Measurements from ENCODE around the gene ENTHD1.

ENTHD1 gene

DNA sequence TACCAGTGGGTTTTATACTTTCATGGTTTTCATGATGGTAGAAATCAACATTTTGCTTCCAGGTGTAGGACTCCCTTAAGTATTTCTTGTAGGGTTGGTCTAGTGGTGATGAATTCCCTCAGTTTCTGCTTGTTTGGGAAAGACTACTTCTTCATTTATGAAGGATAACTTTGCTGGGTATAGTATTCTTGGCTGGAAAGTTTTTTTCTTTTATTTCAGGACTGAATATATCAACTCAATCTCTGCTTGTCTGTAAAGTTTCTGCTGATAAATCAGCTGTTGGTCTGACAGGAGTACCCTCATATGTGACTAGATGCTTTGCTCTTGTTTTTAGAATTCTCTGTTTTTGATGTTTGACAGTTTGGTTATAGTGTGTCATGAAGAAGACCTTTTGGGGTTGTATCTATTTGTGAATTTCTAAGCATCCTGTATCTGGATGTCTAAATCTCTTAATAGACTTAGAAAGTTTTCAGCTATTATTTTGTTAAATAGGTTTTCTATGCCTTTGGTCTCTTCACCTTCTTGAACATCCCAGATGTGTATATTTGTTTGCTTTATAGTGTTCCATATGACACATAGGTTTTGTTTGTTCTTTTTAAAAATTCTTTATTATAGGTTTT lies 95.9 kb downstream of the ENTHD1 start:
- H3K36me3 ChIP-seq (ENCODE audit: control insufficient read depth in 2 of 2, insufficient read depth in 1 of 2, low read length in 2 of 2), result no peaks in the 10 kb centered on the region
- H3K4me1 ChIP-seq (ENCODE audit: control insufficient read depth, insufficient read depth, low read length), result peaks cover 11% of the 10 kb centered on the region
- POLR2A ChIA-PET, result no interaction called here
- TF ChIP-seq, protein P1, sequence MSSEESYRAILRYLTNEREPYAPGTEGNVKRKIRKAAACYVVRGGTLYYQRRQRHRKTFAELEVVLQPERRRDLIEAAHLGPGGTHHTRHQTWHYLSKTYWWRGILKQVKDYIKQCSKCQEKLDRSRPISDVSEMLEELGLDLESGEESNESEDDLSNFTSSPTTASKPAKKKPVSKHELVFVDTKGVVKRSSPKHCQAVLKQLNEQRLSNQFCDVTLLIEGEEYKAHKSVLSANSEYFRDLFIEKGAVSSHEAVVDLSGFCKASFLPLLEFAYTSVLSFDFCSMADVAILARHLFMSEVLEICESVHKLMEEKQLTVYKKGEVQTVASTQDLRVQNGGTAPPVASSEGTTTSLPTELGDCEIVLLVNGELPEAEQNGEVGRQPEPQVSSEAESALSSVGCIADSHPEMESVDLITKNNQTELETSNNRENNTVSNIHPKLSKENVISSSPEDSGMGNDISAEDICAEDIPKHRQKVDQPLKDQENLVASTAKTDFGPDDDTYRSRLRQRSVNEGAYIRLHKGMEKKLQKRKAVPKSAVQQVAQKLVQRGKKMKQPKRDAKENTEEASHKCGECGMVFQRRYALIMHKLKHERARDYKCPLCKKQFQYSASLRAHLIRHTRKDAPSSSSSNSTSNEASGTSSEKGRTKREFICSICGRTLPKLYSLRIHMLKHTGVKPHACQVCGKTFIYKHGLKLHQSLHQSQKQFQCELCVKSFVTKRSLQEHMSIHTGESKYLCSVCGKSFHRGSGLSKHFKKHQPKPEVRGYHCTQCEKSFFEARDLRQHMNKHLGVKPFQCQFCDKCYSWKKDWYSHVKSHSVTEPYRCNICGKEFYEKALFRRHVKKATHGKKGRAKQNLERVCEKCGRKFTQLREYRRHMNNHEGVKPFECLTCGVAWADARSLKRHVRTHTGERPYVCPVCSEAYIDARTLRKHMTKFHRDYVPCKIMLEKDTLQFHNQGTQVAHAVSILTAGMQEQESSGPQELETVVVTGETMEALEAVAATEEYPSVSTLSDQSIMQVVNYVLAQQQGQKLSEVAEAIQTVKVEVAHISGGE (tag by site-specific recombination; conservative IDR thresholded peaks at IDR 0.05; ENCODE audit: low read depth), result no peak
- TF ChIP-seq SETDB1 (IDR thresholded peaks at IDR 0.05; ENCODE audit: insufficient read length, low read length) (peak; percentile 100), ZNF510 (tag by site-specific recombination; IDR thresholded peaks at IDR 0.05; ENCODE audit: insufficient replicate concordance) (peak; percentile 45), ZNF174 (tag by site-specific recombination; IDR thresholded peaks at IDR 0.05) (no peak), TRIM28 (IDR thresholded peaks at IDR 0.05; ENCODE audit: borderline replicate concordance, low read length) (peak; percentile 73; the same call in 1 of the 2 replicates), ZNF366 (tag by site-specific recombination; conservative IDR thresholded peaks at IDR 0.05) (no peak), ZBTB7A (tag by site-specific recombination; IDR thresholded peaks at IDR 0.05; ENCODE audit: low read depth) (no peak), ZNF175 (tag by site-specific recombination; IDR thresholded peaks at IDR 0.05) (no peak), ZNF10 (tag by site-specific recombination; IDR thresholded peaks at IDR 0.05) (no peak), HOXD13 (CRISPR knock-in tag; IDR thresholded peaks at IDR 0.05; ENCODE audit: borderline replicate concordance) (no peak), SCRT2 (tag by site-specific recombination; IDR thresholded peaks at IDR 0.05) (no peak)
- TF ChIP-seq, protein P2, sequence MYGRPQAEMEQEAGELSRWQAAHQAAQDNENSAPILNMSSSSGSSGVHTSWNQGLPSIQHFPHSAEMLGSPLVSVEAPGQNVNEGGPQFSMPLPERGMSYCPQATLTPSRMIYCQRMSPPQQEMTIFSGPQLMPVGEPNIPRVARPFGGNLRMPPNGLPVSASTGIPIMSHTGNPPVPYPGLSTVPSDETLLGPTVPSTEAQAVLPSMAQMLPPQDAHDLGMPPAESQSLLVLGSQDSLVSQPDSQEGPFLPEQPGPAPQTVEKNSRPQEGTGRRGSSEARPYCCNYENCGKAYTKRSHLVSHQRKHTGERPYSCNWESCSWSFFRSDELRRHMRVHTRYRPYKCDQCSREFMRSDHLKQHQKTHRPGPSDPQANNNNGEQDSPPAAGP (tag by site-specific recombination; IDR thresholded peaks at IDR 0.05), result no peak
- no peaks in the 10 kb centered on the region for H3K9me3 ChIP-seq (ENCODE audit: control insufficient read depth, insufficient read depth, low read depth, low read length)
- CTCF ChIA-PET, result interaction anchor here (0.8 to 1.2 kb wide), 4 partner anchors 9 to 227 kb away, joined by 3 to 8 read pairs (median 5); no protein-coding TSS in a partner anchor
- no peak overlapping the region for H3K27ac ChIP-seq (ENCODE audit: extremely low read depth, low read depth, low read length)
- no peak overlapping the region for H3K4me3 ChIP-seq (ENCODE audit: low read depth, low read length)

DNA sequence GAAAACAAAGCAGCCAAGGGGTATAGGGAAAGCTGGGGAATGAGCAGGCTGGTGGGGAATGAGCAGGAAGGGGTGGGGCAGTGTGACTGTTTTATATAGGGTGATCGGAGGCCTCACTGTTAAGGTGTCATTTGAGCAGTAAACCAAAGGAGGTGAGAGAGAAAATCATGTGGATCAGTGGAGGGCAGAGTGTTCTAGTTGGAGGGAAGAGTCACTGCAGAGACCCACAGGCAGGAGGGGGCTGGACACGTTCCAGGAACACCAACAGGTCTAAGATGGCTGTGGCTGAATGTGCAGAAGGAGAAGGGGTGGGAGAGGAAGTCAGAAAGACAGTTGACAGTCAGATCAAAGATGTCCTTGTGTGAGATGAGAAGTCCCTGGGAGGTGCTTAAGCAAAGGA lies 103.8 kb downstream of the ENTHD1 start:
- Histone ChIP-seq H3K27ac (ENCODE audit: extremely low read depth, low read depth, low read length) (no peak overlapping the region), H3K4me1 (ENCODE audit: control insufficient read depth, insufficient read depth, low read length) (no peaks in the 10 kb centered on the region), H3K36me3 (ENCODE audit: control insufficient read depth in 2 of 2, insufficient read depth in 1 of 2, low read length in 2 of 2) (no peaks in the 10 kb centered on the region), H3K9me3 (ENCODE audit: control insufficient read depth, insufficient read depth, low read depth, low read length) (no peaks in the 10 kb centered on the region), H3K4me3 (ENCODE audit: low read depth, low read length) (no peak overlapping the region)
- POLR2A ChIA-PET, result no interaction called here
- CTCF ChIA-PET, result interaction anchor here (0.6 kb wide), 1 partner anchor 18 kb away, joined by 3 read pairs; no protein-coding TSS in a partner anchor
- TF ChIP-seq SCRT2 (tag by site-specific recombination; IDR thresholded peaks at IDR 0.05), result peak; percentile 66; the same call in 1 of the 2 replicates
- TF ChIP-seq, protein P3, sequence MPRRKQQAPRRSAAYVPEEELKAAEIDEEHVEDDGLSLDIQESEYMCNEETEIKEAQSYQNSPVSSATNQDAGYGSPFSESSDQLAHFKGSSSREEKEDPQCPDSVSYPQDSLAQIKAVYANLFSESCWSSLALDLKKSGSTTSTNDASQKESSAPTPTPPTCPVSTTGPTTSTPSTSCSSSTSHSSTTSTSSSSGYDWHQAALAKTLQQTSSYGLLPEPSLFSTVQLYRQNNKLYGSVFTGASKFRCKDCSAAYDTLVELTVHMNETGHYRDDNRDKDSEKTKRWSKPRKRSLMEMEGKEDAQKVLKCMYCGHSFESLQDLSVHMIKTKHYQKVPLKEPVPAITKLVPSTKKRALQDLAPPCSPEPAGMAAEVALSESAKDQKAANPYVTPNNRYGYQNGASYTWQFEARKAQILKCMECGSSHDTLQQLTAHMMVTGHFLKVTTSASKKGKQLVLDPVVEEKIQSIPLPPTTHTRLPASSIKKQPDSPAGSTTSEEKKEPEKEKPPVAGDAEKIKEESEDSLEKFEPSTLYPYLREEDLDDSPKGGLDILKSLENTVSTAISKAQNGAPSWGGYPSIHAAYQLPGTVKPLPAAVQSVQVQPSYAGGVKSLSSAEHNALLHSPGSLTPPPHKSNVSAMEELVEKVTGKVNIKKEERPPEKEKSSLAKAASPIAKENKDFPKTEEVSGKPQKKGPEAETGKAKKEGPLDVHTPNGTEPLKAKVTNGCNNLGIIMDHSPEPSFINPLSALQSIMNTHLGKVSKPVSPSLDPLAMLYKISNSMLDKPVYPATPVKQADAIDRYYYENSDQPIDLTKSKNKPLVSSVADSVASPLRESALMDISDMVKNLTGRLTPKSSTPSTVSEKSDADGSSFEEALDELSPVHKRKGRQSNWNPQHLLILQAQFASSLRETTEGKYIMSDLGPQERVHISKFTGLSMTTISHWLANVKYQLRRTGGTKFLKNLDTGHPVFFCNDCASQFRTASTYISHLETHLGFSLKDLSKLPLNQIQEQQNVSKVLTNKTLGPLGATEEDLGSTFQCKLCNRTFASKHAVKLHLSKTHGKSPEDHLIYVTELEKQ (tag by site-specific recombination; IDR thresholded peaks at IDR 0.05; ENCODE audit: borderline replicate concordance), result no peak
- TF ChIP-seq, protein P4, sequence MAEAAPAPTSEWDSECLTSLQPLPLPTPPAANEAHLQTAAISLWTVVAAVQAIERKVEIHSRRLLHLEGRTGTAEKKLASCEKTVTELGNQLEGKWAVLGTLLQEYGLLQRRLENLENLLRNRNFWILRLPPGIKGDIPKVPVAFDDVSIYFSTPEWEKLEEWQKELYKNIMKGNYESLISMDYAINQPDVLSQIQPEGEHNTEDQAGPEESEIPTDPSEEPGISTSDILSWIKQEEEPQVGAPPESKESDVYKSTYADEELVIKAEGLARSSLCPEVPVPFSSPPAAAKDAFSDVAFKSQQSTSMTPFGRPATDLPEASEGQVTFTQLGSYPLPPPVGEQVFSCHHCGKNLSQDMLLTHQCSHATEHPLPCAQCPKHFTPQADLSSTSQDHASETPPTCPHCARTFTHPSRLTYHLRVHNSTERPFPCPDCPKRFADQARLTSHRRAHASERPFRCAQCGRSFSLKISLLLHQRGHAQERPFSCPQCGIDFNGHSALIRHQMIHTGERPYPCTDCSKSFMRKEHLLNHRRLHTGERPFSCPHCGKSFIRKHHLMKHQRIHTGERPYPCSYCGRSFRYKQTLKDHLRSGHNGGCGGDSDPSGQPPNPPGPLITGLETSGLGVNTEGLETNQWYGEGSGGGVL (tag by site-specific recombination; IDR thresholded peaks at IDR 0.05), result peak; percentile 35
- TF ChIP-seq ZBTB1 (tag by site-specific recombination; IDR thresholded peaks at IDR 0.05), result no peak
- no peak for TF ChIP-seq ZNF121 (tag by site-specific recombination; IDR thresholded peaks at IDR 0.05)
- TF ChIP-seq ZFP3 (tag by site-specific recombination; IDR thresholded peaks at IDR 0.05; ENCODE audit: low read depth), result no peak
- peak; percentile 55; the same call in 1 of the 2 replicates for TF ChIP-seq SCRT1 (tag by site-specific recombination; IDR thresholded peaks at IDR 0.05; ENCODE audit: borderline replicate concordance)
